C1 segment of cervical spinal cord (tissue), 14 donors: ENCODE results near the gene LRP1B.
"Not testable (repeated sequence)": the region's sequence is repeated elsewhere in the genome, so short reads cannot be mapped to it uniquely, and the experiment has no call there.

Source experiments
- DNase-seq, 14 donors: peaks; one replicate each; lab custom pipeline; 2025; lab: John Stamatoyannopoulos, UW

Gene LRP1B

DNA sequence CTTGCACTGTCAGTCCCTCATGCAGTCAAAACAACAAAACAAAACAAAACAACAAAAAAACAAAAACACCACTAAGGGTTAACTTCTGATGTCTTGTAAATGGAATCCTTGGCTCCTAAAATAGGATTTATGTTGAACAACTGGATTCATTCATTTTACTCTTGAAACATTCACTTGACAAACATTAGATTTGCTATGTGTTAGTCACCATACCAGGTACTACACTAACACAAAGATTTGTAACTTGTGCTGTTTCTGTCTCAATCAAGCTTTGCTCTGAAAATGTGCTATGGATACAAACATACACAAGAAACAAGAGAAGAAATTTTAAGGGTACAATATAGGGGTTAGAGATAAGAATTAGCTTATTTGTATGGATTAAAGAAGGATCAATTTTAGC, 812.8 kb downstream of the LRP1B start:
- no peak for DNase-seq

DNA sequence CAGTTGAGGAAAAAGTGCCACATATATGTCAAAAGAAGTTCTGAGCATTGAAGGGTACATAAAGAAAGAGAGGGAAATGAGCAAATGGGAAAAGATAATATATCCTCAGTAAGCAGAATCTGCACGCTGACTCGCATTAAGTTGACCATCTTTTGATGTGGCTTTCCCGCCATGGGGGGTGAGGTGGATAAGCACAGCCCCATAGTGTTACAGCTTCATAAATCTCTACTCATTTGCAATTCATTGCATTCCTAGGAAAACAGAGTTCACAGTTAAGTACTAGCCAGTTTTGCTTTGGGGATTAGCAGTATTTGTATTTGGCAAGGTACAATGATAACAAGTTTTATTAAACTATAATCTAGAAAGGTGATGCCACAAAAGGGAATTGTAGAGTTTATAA, 814.2 kb downstream of the LRP1B start:
- DNase-seq: no peak

DNA sequence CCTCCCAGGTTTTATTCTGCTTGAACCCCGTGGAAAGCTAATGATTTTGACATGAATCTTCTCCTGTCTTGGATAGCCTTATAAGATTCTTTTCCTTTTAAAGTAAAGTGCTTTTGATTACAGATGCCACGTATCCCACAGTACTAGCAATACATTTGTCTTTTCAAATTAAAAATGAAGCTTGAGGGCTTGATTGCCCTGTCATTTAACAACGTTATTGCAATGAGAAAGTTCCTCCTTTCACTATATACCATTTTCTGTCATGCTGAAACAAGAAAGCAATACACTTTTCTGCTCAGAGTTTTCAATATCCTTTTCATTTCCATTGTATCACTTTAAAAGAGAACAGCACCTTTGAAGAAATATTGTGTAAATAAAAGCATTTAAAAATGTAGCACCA, 814.7 kb downstream of the LRP1B start:
- DNase-seq: no peak

DNA sequence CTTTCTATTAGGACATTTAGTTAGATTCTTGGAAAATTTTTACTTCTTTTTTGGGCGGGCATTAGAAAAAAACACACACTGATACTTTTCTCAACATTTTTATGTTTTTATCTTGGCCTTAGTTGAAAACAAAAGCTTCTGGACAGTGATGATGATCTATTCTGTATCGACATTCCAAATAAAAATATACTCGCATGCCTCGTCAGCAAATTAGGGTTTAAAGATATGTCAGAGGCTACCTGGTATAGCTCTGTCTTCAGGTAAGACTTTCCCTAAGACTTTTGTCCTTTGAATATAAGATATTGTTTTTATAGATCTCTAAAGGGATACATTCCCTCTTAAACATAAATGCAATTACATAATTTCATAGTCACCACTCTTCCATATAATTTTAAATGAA, 816.8 kb downstream of the LRP1B start:
- no peak for DNase-seq

DNA sequence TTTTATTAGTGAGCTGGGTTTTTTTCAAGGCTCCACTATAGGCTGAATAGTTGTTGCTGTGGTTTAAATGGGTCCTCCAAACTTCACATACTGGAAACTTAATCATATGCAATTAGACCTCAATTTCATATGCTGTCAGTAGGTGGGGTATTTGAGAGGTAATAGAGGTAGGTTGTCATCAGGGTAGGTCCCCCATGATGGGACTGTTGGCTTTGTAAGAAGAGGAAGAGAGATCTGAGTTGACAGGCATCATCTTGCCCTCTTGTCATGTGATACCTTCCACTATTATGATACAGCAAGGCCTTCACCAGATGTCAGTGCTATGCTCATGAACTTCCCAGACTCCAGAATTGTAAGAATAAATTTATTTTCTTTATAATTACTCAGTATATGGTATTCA, 819.4 kb downstream of the LRP1B start:
- no peak for DNase-seq

DNA sequence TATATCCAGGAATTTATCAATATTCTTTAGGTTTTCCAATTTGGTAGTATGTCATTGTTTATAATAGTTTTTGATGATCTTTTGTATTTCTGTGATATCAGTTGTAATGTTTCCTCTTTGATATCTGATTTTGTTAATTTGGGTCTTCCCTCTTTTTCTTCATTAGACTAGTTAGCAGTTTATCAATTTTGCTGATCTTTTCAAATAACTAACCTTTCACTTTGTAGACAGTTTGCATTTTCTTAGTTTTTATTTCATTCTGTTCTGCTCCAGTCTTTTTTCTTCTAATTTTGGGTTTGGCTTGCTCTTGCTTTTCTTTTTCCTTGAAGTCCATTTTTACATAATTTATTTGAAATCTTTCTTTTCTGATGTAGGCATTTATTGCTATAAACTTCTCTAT, 824.4 kb downstream of the LRP1B start:
- DNase-seq: no peak

DNA sequence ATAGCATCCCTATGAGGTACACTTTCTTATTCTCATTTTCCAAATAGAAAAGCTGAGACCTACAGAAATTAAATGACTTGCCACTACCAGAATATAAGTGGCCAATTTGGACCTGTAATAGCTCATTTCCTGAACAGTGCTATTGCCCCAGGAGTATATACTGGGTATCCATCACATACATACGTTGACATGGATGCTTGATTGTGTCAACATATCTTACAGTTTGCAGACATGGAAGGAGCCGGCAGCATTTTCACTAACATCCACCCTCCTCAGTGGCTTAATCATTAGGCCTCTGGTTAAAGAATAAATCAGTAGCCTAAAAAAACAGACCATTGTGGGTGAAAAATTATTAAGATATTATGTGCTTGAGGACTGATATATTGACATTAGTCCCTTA, 829.3 kb downstream of the LRP1B start:
- DNase-seq: no peak

DNA sequence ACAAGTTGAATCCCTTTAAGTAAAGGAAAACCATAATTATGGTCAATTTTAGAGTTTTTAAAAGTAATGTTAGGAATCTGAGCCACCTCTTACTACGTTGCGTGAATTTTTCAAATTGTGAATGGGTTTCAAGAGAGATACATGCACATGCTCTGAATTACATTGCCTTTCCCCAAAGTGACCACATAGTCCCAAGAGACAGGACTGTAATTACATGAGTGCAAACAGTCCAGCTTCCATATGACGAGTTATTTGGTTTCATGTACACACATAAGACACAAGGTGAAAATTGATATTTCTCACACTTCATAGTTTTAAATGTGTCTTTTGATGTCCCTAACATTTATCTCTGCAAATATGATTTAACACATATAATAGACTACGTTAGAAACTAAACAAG, 850.8 kb downstream of the LRP1B start:
- DNase-seq: no peak

DNA sequence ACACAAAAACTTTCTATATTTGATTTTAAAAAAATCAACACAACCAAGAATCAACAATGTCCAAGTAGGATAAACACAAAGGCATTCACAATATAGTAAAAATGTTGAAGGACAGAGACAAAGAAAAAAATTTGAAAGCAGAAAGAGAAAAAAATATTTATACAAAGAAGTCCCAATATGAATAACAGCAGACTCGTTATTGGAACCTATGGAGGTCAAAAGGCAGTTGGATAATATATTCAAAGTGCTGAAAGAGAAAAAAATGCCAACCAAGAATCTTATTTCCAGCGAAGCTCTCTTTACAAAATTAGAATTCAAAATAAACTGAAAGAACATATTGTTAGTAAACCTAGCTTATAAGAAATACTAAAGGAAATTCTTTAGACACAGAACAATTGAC, 859.5 kb downstream of the LRP1B start:
- DNase-seq: no peak

DNA sequence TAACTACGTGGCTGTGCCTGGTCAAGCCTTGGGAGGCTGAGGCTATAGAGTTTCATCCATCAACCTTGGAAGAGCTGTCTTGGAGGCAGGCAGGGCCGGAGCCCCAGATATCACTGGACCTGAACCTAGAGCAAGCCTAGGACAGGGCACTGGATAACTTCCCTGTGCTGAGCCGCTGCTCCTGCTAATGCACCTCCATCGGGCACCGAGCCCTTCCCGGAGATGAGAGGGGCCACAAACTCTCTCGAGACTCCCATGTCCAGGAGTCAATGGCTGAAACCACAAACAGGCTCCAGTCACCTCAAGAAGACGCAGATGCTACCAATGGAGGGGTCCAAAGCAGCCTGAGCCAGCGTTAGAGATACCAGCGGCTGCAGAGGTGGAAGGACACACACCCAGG, 866.0 kb downstream of the LRP1B start:
- no peak for DNase-seq

DNA sequence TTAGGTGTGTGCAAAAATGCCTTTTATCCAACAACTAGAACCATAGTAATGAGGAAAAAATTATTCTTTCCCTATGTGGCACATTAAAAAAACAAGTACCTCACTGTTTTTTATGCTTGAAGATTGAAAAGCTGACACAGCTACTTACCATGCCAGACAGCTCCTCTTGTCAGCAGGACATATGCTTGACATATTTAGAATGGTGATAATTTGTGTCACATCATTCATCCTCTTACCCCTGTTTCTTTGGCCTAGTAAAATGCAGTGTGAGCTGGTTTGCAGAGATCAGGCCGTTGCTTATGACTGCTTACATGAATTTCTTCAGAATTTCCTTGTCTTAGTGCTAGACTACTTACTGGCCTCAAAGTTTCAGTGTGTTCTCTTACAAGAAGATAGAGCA, 869.9 kb downstream of the LRP1B start:
- DNase-seq: peak in 1 of 14 donors; percentile 8

DNA sequence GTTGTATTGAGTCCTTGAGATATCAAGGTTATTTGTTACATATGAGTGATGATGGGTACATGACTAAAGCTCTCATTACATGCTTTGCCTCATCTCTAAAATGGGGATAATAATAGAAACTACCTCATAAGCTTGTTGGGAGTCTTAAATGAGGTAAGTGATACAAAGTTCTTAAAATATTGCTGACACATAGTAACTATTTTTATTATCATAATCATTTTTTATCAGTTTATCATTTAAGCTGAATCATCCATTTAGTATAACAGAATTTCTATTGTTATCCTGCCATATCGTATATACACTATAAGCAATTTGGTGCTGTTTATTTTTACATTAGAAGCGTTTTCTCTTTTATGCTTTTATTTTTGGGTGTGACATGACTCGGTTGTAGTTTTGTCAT, 871.1 kb downstream of the LRP1B start:
- DNase-seq: no peak

DNA sequence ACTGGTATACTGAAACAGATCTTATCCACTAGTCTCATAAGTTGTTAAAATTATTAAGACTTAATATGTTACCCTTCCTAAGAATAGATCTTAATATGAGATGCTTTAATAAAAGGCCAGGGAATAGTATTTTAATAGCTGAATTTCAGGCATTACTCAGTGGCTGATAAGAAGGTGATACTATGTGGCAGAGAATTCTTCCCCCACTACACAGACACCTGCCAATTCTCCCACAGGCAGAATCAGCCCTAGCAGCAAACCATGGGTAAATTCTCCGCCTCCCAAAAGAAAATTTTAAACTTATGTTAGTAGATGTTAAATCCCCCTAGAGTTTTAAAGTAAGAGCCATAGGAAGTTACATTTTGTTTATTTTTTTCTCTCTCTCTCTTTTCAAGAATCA, 888.8 kb downstream of the LRP1B start:
- no peak for DNase-seq

DNA sequence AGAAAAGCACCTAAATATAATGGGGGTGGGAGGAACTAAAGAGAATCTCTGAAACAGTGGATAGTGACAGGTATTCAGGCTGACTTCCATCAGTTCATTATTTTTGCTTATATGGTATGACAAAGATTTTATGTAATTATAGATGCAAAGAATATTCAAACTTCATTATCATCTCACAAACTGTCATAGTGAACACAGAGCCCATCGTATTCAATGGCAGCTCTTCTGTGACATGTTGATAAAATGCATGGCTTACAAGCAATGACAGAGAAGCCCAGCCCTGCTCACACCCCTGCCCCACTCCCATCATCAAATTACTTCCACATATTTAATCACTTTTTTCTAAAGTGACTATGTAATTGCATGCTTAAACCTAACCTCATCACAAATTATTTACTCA, 904.3 kb downstream of the LRP1B start:
- DNase-seq: no peak

DNA sequence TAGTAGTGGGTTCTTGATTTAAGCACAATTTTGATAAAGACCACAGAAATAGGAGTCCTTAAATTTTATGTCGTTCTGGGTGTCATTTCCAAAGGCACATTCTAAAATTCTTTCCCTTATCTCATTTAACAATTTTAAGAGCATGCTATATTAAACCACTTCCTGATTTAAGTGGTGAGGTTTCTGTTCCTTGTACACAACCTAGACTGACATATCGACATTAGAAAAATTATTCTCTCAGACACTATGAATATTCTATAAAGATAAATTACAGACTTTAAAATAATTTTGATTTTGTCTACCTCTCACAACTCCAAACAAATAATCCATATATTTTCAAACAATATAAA, 923.8 kb downstream of the LRP1B start:
- no peak for DNase-seq

DNA sequence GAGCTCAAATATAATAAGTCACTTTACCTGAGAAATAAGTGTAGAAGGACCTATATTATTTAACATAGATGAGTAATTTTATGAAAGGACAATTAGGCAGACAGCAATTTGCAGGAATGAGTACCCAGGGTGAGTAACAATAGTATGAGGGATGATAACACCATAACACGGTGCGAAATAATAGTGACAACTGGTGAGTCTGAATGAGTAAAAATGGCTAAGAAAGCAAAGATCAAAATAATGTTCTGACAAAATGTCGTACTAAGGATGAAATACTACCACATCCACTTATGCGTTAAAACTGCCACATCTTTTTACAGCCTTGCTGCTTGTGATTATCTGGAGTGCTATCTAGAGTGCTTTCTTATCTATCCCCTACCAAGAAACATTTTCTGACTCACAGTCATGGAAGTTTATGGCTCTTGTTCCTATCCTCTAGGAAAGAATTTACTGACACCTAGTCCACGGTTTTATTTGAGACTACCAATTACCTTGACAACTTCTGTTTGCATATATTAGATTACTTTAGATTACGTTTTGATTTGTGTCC, 929.7 kb downstream of the LRP1B start:
- DNase-seq: no peak

DNA sequence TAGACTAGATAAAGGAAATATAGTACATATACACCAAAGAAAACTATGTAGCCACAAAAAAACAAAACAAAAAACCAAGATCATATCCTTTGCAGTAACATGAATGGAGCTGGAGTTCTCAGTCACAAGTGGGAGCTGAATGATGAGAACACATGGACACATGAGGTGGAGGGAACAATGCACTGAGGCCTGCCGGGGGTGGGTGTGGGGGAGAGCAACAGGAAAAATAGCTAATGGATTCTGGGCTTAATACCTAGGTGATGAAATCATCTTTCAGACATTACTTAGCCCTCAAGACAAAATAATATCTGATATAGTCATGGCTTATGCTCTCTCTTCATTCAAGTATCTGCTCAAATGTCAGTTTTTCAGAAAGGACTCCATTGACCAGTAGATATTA, 930.6 kb downstream of the LRP1B start:
- no peak for DNase-seq

DNA sequence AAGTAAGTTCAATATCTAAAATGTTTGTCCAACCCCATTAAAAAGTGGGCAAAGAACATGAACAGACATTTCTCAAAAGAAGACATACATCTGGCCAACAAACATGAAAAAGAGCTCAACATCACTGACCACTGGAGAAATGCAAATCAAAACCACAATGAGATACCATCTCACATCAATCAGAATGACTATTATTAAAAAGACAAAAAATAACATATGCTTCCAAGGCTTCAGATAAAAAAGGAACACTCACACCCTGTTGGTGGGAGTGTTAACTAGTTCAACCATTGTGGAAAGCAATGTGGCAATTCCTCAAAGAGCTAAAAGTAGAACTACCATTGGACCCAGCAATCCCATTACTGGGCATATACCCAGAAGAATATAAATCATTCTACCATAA, 931.1 kb downstream of the LRP1B start:
- DNase-seq: no peak

DNA sequence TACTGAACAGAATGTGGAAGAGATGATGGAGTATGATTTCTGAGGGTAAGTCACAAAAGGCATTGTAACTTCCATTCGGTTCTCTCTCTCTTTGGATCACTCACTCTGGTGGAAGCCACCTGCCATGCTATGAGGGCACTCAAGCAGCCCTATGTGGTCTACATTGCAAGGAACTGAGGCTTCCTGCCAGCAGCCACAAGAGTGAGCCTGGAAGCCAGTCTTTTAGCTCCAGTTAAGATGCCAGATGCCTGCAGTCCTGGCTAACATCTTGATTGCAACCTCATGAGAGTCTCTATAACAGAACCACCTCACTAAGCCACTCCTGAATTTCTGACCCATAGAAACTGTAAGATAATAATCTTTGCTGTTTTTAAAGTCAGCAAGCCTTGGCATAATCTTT, 935.7 kb downstream of the LRP1B start:
- no peak for DNase-seq

DNA sequence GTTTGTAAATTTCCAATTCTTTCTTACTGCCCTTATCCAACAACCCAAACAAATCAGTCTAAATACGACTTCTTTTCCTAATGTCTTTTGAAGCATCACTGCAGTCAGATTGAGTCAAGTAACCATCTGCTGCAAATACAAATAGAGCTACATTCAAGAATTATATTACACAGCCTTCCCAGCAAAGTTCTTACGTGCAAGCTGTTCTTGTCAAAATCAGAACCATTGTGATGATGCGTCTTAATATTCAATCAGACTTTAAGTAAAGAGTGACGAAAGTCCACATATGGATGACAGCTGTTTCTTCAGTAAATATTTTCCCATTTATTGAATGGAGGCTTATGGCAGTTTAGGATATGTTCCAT, 943.8 kb downstream of the LRP1B start:
- peak in 1 of 14 donors; percentile 13 for DNase-seq

DNA sequence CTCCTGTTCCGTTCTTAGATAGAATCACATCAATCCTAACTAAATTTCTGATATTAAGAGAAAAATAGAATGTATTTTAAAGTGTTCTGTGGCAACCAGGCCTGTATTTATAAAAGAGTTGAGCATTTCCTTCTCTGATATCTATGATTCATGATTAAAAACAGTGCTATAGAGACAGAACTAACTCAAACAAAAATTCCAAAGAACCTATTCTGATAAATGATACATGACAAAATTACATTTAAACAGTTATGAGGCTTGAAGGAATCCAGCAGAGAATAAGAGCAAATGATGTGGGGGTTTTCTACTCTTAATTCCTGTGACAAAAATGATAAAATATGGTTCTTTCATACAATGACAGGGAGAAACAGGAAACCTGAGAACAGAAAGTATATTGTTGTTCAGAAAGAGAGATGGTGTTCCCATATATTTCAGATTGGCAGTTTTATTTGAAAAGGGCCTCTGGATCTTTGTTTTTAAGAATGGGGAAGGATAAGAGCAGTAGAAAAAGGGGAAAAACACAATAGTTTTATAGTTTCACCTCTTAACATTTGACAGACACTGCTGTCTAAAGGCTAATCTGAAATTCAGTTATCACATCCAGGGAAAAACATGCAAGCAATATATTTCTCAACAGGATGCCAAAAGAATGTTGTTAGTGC, 944.3 kb downstream of the LRP1B start:
- DNase-seq: no peak

DNA sequence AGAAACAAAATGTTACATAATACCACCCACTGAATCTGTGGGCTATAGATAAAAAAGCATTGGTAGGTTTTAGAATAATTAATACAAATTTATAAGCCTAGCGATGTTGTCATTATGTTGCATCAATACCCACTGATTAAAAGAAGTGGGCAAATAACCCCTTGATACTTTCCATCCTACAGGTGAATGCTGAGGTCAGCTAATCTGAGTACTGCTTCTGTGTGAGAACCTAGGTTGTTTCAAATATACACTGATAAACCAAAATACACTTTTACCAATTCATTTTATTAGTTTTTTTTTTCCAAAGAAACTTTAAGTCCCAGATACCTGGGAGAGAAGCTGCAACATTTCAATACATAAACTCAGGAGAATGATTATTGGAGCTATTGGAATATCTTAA, 948.6 kb downstream of the LRP1B start:
- DNase-seq: no peak

DNA sequence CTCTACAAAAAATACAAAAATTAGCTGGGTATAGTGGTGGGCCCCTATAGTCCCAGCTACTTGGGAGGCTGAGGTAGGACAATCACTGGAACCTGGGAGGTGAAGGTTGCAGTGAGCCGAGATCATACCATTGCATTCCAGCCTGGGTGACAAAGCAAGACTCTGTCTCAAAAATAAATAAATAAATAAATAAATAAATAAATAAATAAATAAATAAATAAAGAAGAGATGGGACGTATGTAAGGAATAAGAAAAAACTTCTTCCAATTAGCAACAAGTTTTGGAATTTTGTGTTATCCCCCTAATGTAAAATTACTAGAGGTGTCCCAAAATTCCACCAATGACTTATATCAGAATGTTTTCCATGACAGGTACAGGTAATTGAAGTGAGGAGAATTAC, 961.7 kb downstream of the LRP1B start:
- not testable (repeated sequence) for DNase-seq

DNA sequence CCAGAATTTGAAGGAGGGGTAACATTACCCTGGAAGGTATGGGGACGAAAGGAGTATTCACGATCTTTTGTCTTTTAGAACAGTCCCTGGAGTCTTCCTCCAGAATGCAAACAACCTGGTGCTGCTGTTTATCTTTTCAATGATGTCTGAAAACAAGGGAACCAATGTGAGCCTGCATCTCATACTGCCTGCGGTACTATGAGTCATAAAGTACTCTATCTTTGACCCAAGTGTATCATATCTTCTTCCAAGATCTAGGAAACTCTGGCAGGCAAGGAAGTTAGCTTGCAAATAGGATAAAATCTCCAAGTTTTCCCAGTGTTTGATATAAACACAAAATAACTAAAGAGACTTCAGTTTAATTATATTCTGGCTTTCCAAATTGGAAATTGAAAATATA, 968.5 kb downstream of the LRP1B start:
- no peak for DNase-seq
